ENCODE results near the gene TSPAN32.
"Not testable (repeated sequence)": the region's sequence is repeated elsewhere in the genome, so short reads cannot be mapped to it uniquely, and the experiment has no call there.

TSPAN32 gene

GRCh38 chr11:2267306-2267850 lies 34.4 kb upstream of the TSPAN32 start:
- no peak for DNase-seq

- no peak for DNase-seq
Measured at GRCh38 chr11:2267851-2268728, 33.7 kb upstream of the TSPAN32 start.

GRCh38 chr11:2268729-2269600 lies 32.8 kb upstream of the TSPAN32 start:
- DNase-seq, result peak; percentile 74 to 82

- peak in 1 of 2 donors; percentile 23 for DNase-seq
Measured at GRCh38 chr11:2269601-2270321, 32.1 kb upstream of the TSPAN32 start.

- no peak for DNase-seq
Measured at GRCh38 chr11:2270322-2271076, 31.3 kb upstream of the TSPAN32 start, which contains the start of gene ASCL2. ASCL2 (minus strand) TSS chr11:2270588; CDS start chr11:2270332, 256 bp downstream.

GRCh38 chr11:2271077-2271326 lies 30.8 kb upstream of the TSPAN32 start:
- peak in 1 of 2 donors; percentile 39 for DNase-seq

GRCh38 chr11:2271327-2272227 lies 30.2 kb upstream of the TSPAN32 start:
- DNase-seq, result no peak

GRCh38 chr11:2272228-2272945 lies 29.4 kb upstream of the TSPAN32 start:
- no peak for DNase-seq

GRCh38 chr11:2272946-2273280 lies 28.9 kb upstream of the TSPAN32 start:
- DNase-seq, result no peak

GRCh38 chr11:2273311-2273710 lies 28.5 kb upstream of the TSPAN32 start:
- DNase-seq, result no peak

GRCh38 chr11:2273771-2274170 lies 28.0 kb upstream of the TSPAN32 start:
- DNase-seq, result no peak

- no peak for DNase-seq
Measured at GRCh38 chr11:2275334-2276279, 26.2 kb upstream of the TSPAN32 start.

GRCh38 chr11:2276280-2277007 lies 25.4 kb upstream of the TSPAN32 start:
- DNase-seq, result no peak

- DNase-seq, result no peak
Measured at GRCh38 chr11:2277008-2277346, 24.8 kb upstream of the TSPAN32 start.

- no peak for DNase-seq
Measured at GRCh38 chr11:2277933-2278523, 23.8 kb upstream of the TSPAN32 start.

GRCh38 chr11:2280208-2280607 lies 21.6 kb upstream of the TSPAN32 start:
- no peak for DNase-seq

- not testable (repeated sequence) for DNase-seq
Measured at GRCh38 chr11:2286350-2286749, 15.5 kb upstream of the TSPAN32 start.

- no peak for DNase-seq
Measured at GRCh38 chr11:2287091-2287490, 14.7 kb upstream of the TSPAN32 start.
